Astrocyte of the spinal cord (primary cell): ENCODE data around the gene GRID1.

Source experiments
- DNase-seq: peaks from one replicate; pipeline ENCODE4 v3.0.0; 2011; ENCODE audit warnings: low read depth, low spot score
- H3K4me3 ChIP-seq: 2 replicates; pipeline ENCODE4 v1.5.1; 2011; ENCODE audit warnings: low read depth, mild to moderate bottlenecking, low read length, moderate library complexity
- in situ Hi-C: cut with HindIII; loops from 2 replicates; pipeline ENCODE4 v1.10.0; 2017; ENCODE audit warnings: low sequenced_read_pairs
- TF ChIP-seq, protein P1 (sequence below): IDR thresholded peaks from 2 replicates; pipeline ENCODE4 v1.5.1; 2012; ENCODE audit warnings: low read depth, mild to moderate bottlenecking, low read length, inconsistent platforms

The GRID1 gene

DNA sequence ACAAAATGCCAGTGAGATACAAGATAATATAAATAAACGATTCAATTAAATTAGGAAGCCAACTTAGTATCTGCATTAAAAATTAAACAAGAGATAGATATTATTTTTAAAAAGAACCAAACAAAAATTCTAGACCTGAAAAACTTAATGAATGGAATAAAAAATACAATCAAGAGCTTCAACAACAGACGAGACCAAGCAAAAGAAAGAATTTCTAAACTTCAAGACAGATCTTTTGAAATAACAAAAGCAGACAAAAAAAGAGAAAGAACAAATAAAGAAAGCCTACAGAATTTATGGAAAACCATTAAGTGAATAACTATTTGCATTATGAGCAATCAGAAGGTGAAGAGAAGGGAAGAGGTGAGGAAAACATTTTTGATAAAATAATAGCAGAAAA is 555.2 kb downstream of the GRID1 start:
- no peak overlapping the region for H3K4me3 ChIP-seq
- no peak for DNase-seq
- TF ChIP-seq, protein P1, sequence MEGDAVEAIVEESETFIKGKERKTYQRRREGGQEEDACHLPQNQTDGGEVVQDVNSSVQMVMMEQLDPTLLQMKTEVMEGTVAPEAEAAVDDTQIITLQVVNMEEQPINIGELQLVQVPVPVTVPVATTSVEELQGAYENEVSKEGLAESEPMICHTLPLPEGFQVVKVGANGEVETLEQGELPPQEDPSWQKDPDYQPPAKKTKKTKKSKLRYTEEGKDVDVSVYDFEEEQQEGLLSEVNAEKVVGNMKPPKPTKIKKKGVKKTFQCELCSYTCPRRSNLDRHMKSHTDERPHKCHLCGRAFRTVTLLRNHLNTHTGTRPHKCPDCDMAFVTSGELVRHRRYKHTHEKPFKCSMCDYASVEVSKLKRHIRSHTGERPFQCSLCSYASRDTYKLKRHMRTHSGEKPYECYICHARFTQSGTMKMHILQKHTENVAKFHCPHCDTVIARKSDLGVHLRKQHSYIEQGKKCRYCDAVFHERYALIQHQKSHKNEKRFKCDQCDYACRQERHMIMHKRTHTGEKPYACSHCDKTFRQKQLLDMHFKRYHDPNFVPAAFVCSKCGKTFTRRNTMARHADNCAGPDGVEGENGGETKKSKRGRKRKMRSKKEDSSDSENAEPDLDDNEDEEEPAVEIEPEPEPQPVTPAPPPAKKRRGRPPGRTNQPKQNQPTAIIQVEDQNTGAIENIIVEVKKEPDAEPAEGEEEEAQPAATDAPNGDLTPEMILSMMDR: no peak
- in situ Hi-C loops: no loop called here

DNA sequence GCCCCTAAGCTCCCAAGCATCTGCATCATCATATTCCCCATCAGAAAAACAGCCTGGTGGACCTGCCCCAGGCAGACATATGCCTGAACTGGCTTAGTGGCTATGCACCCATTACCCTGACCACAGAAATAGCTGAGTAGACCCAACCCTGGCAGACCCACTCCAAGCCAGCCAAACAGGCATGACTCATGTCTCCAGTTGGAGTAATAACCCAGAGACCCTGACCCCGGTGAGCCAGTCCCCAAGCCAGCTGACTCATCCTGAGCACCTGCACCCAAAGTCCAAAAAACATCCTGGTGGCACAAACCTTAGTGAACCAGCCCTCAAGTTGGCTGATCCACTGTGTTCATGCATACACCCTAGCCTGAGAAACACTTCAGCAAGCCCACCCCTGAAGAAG is 555.9 kb downstream of the GRID1 start:
- TF ChIP-seq, protein P1: no peak
- no peak for DNase-seq
- no peak overlapping the region for H3K4me3 ChIP-seq
- in situ Hi-C loops: no loop called here

DNA sequence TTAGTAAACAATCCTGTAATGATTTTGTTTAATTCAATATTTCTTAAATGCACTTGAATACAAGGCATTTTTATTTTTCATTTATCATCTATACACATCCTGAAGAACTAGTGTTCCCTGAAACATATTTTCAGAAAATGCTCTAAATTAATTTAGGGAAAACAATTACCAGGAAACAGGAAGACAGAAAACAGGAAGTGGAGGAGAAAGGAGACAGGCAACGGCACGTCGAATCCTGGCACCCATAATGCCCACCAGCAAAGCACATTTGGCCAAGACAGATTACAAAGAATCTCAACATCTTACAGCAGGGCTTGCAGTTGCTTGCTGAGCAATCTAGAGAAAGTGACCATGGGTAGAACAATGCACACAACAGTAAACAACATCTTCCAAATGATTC is 571.1 kb downstream of the GRID1 start:
- TF ChIP-seq, protein P1: no peak
- no peak for DNase-seq
- in situ Hi-C loops: no loop called here
- H3K4me3 ChIP-seq: no peak overlapping the region

DNA sequence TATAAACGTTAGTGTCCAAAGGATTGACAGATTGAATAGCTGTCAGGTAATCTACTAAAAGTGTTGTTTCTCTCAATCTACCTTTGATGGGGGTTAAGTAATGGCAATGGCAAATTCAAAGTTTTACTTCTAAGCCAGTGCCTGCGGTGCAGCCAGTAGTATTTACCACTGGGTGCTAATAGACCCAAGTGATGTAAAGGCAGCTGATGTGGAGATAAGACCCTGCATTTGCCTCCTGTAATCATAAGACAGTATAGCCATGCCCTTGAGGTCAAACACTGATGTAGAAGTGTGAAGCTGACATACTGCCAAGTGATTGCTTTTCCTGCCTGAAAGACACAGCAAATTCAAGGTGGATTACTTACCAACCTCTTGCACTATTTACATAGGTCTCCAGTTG is 572.0 kb downstream of the GRID1 start:
- TF ChIP-seq, protein P1: no peak
- in situ Hi-C loops: no loop called here
- DNase-seq: no peak
- H3K4me3 ChIP-seq: no peak overlapping the region

DNA sequence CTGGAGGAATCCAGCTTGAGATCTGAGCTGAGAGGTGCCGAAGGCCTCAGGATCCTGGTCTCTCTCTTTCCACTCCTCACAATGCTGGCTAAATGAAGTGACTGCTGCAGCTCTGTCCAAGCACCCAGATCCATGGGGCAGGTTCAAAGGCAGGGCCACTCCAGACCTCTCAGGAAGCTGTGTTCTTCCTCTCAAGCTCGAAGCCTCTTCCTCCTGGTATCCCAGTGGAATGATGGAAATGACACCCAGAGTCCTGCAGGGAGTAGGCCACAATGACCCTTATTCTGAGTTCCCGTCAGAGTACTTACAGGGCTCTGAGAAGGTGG is 574.1 kb downstream of the GRID1 start:
- no peak for DNase-seq
- in situ Hi-C loops: no loop called here
- TF ChIP-seq, protein P1: no peak
- H3K4me3 ChIP-seq: no peak overlapping the region

DNA sequence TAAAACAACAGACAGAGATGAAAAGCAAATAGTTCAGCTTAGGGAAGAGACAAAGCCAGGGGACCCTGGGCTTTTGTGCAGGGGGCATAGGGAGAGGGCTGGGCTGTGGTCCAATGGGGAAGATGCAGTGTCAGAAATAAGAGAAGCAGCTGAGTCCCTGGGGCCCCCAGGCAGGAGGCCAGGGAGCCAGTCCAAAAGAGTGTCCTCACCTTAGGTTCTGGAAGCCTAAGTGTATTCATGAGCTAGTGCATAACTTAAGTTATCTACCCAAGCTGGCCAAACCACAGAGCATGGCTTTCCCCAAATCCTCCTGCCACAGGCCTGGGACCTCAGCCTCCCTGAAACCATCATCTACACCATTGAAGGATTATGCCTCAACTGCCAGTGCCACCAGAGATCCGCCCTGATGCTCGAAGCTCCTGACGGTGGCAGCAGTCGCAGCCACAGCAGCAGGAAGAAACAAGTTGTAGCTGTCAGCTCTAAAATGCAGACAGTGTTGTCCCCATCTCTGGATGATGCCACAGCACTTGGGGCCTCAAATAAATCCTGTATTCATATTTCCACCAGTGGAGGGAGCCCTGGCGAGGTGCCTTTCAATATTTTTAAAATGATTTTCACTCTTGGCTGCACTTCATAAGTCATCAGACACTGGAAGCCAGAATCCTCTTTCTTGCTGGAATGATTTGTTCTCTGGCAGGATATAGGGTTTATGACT is 574.6 kb downstream of the GRID1 start:
- H3K4me3 ChIP-seq: no peak overlapping the region
- in situ Hi-C loops: no loop called here
- DNase-seq: peak; percentile 1
- TF ChIP-seq, protein P1: peak; percentile 14
